ENCODE measurements around the gene IFT43.
A peak's percentile ranks its signal among the peaks of the same experiment; 100 is the strongest.

The IFT43 gene

GRCh38 chr14:75985618-75986438 lies at the start of gene IFT43:
TSS of gene IFT43 (plus strand) at chr14:75985763. CDS start at chr14:75985787, 24 bp downstream.
- Histone ChIP-seq H3K4me1 (peaks cover 8% of the 10 kb centered on the region), H3K9me3 (no peaks in the 10 kb centered on the region), H3K36me3 (replicated peaks) (no peaks in the 10 kb centered on the region), H3K4me3 (peak within 1 kb of the TSS; percentile 87), H3K27me3 (ENCODE audit: low read depth) (no peaks in the 10 kb centered on the region)
- DNase-seq (ENCODE audit: low spot score in 2 of 2) = peak; percentile 66 to 90
- in situ Hi-C loops (cut with MboI; ENCODE audit: low sequenced_read_pairs) = no loop called here

GRCh38 chr14:75939200-75939599 lies 46.4 kb upstream of the IFT43 start:
- Histone ChIP-seq H3K27me3 (ENCODE audit: low read depth) (no peaks in the 10 kb centered on the region), H3K4me1 (no peaks in the 10 kb centered on the region), H3K36me3 (replicated peaks) (no peaks in the 10 kb centered on the region), H3K9me3 (no peaks in the 10 kb centered on the region), H3K4me3 (no peak overlapping the region)
- in situ Hi-C loops (cut with MboI; ENCODE audit: low sequenced_read_pairs) = no loop called here
- DNase-seq (ENCODE audit: low spot score in 2 of 2) = no peak

GRCh38 chr14:75941030-75941429 lies 44.5 kb upstream of the IFT43 start:
- in situ Hi-C loops (cut with MboI; ENCODE audit: low sequenced_read_pairs) = no loop called here
- no peak overlapping the region for H3K4me3 ChIP-seq
- no peak for DNase-seq (ENCODE audit: low spot score in 2 of 2)
- H3K4me1 ChIP-seq = no peaks in the 10 kb centered on the region
- no peaks in the 10 kb centered on the region for H3K27me3 ChIP-seq (ENCODE audit: low read depth)
- H3K9me3 ChIP-seq = no peaks in the 10 kb centered on the region
- H3K36me3 ChIP-seq (replicated peaks) = no peaks in the 10 kb centered on the region

GRCh38 chr14:75944607-75945241 lies 40.8 kb upstream of the IFT43 start:
- Histone ChIP-seq H3K9me3 (no peaks in the 10 kb centered on the region), H3K4me3 (no peak overlapping the region), H3K4me1 (no peaks in the 10 kb centered on the region), H3K36me3 (replicated peaks) (no peaks in the 10 kb centered on the region), H3K27me3 (ENCODE audit: low read depth) (no peaks in the 10 kb centered on the region)
- in situ Hi-C loops (cut with MboI; ENCODE audit: low sequenced_read_pairs) = no loop called here
- no peak for DNase-seq (ENCODE audit: low spot score in 2 of 2)

GRCh38 chr14:75946785-75947184 lies 38.8 kb upstream of the IFT43 start:
- in situ Hi-C loops (cut with MboI; ENCODE audit: low sequenced_read_pairs) = no loop called here
- Histone ChIP-seq H3K4me3 (no peak overlapping the region), H3K27me3 (ENCODE audit: low read depth) (no peaks in the 10 kb centered on the region), H3K4me1 (no peaks in the 10 kb centered on the region), H3K36me3 (replicated peaks) (no peaks in the 10 kb centered on the region), H3K9me3 (no peaks in the 10 kb centered on the region)
- DNase-seq (ENCODE audit: low spot score in 2 of 2) = no peak

GRCh38 chr14:75952489-75952888 lies 33.1 kb upstream of the IFT43 start:
- H3K27me3 ChIP-seq (ENCODE audit: low read depth) = no peaks in the 10 kb centered on the region
- DNase-seq (ENCODE audit: low spot score in 2 of 2) = no peak
- no peak overlapping the region for H3K4me3 ChIP-seq
- H3K36me3 ChIP-seq (replicated peaks) = no peaks in the 10 kb centered on the region
- no peaks in the 10 kb centered on the region for H3K4me1 ChIP-seq
- H3K9me3 ChIP-seq = no peaks in the 10 kb centered on the region
- in situ Hi-C loops (cut with MboI; ENCODE audit: low sequenced_read_pairs) = no loop called here

- H3K9me3 ChIP-seq = no peaks in the 10 kb centered on the region
- no peak for DNase-seq (ENCODE audit: low spot score in 2 of 2)
- H3K27me3 ChIP-seq (ENCODE audit: low read depth) = no peaks in the 10 kb centered on the region
- in situ Hi-C loops (cut with MboI; ENCODE audit: low sequenced_read_pairs) = no loop called here
- H3K4me3 ChIP-seq = no peak overlapping the region
- no peaks in the 10 kb centered on the region for H3K36me3 ChIP-seq (replicated peaks)
- H3K4me1 ChIP-seq = no peaks in the 10 kb centered on the region
Observed at GRCh38 chr14:75959031-75959430, 26.5 kb upstream of the IFT43 start.

GRCh38 chr14:75960231-75960630 lies 25.3 kb upstream of the IFT43 start:
- Histone ChIP-seq H3K36me3 (replicated peaks) (no peaks in the 10 kb centered on the region), H3K9me3 (no peaks in the 10 kb centered on the region), H3K4me3 (no peak overlapping the region), H3K4me1 (no peaks in the 10 kb centered on the region), H3K27me3 (ENCODE audit: low read depth) (no peaks in the 10 kb centered on the region)
- no peak for DNase-seq (ENCODE audit: low spot score in 2 of 2)
- in situ Hi-C loops (cut with MboI; ENCODE audit: low sequenced_read_pairs) = no loop called here

GRCh38 chr14:75961662-75962061 lies 23.9 kb upstream of the IFT43 start:
- no peaks in the 10 kb centered on the region for H3K36me3 ChIP-seq (replicated peaks)
- no peaks in the 10 kb centered on the region for H3K27me3 ChIP-seq (ENCODE audit: low read depth)
- in situ Hi-C loops (cut with MboI; ENCODE audit: low sequenced_read_pairs) = no loop called here
- no peaks in the 10 kb centered on the region for H3K9me3 ChIP-seq
- no peak for DNase-seq (ENCODE audit: low spot score in 2 of 2)
- no peaks in the 10 kb centered on the region for H3K4me1 ChIP-seq
- H3K4me3 ChIP-seq = no peak overlapping the region

GRCh38 chr14:75967866-75968265 lies 17.7 kb upstream of the IFT43 start:
- H3K36me3 ChIP-seq (replicated peaks) = no peaks in the 10 kb centered on the region
- no peak for DNase-seq (ENCODE audit: low spot score in 2 of 2)
- no peak overlapping the region for H3K4me3 ChIP-seq
- no peaks in the 10 kb centered on the region for H3K27me3 ChIP-seq (ENCODE audit: low read depth)
- H3K9me3 ChIP-seq = no peaks in the 10 kb centered on the region
- in situ Hi-C loops (cut with MboI; ENCODE audit: low sequenced_read_pairs) = no loop called here
- H3K4me1 ChIP-seq = no peaks in the 10 kb centered on the region

- Histone ChIP-seq H3K9me3 (no peaks in the 10 kb centered on the region), H3K27me3 (ENCODE audit: low read depth) (no peaks in the 10 kb centered on the region), H3K4me1 (no peaks in the 10 kb centered on the region), H3K4me3 (no peak overlapping the region), H3K36me3 (replicated peaks) (no peaks in the 10 kb centered on the region)
- in situ Hi-C loops (cut with MboI; ENCODE audit: low sequenced_read_pairs) = no loop called here
- no peak for DNase-seq (ENCODE audit: low spot score in 2 of 2)
Observed at GRCh38 chr14:75968456-75968855, 17.1 kb upstream of the IFT43 start.

GRCh38 chr14:75969126-75969525 lies 16.4 kb upstream of the IFT43 start:
- no peak overlapping the region for H3K4me3 ChIP-seq
- H3K9me3 ChIP-seq = no peaks in the 10 kb centered on the region
- H3K27me3 ChIP-seq (ENCODE audit: low read depth) = no peaks in the 10 kb centered on the region
- no peak for DNase-seq (ENCODE audit: low spot score in 2 of 2)
- no peaks in the 10 kb centered on the region for H3K4me1 ChIP-seq
- no peaks in the 10 kb centered on the region for H3K36me3 ChIP-seq (replicated peaks)
- in situ Hi-C loops (cut with MboI; ENCODE audit: low sequenced_read_pairs) = no loop called here

GRCh38 chr14:75969891-75970290 lies 15.7 kb upstream of the IFT43 start:
- Histone ChIP-seq H3K9me3 (no peaks in the 10 kb centered on the region), H3K4me1 (no peaks in the 10 kb centered on the region), H3K36me3 (replicated peaks) (no peaks in the 10 kb centered on the region), H3K4me3 (no peak overlapping the region), H3K27me3 (ENCODE audit: low read depth) (no peaks in the 10 kb centered on the region)
- no peak for DNase-seq (ENCODE audit: low spot score in 2 of 2)
- in situ Hi-C loops (cut with MboI; ENCODE audit: low sequenced_read_pairs) = no loop called here

GRCh38 chr14:75970989-75971388 lies 14.6 kb upstream of the IFT43 start:
- Histone ChIP-seq H3K4me3 (no peak overlapping the region), H3K36me3 (replicated peaks) (no peaks in the 10 kb centered on the region), H3K4me1 (no peaks in the 10 kb centered on the region), H3K9me3 (no peaks in the 10 kb centered on the region), H3K27me3 (ENCODE audit: low read depth) (no peaks in the 10 kb centered on the region)
- no peak for DNase-seq (ENCODE audit: low spot score in 2 of 2)
- in situ Hi-C loops (cut with MboI; ENCODE audit: low sequenced_read_pairs) = no loop called here

Data from HAP-1 (cell line).